Body of pancreas (tissue), 4 donors: Measurements from ENCODE around the gene SLC2A5. TPM values are rescaled to one million over a fixed set of nuclear protein-coding genes. Genes with fewer than 3 reads are reported as not detected.

Experiments used
- ATAC-seq: fragments of 150-250 bp; one replicate; pipeline ENCODE4 v1.9.1; 2016
- DNase-seq, 4 donors: peaks; one replicate each; pipeline ENCODE4 v3.0.0-alpha.2; 2019
- H3K27ac ChIP-seq, 4 donors: fragments of 200-600 bp; sonication (generic); 1 replicate in 3 of 4; 2 replicates in 1 of 4; pipeline versions ENCODE4 v1.5.1 to v1.6.1; 2016 to 2019; ENCODE audit warnings: mild to moderate bottlenecking in 1 of 4, mixed read lengths in 1 of 4, moderate library complexity in 1 of 4
- H3K27me3 ChIP-seq, 2 donors: fragments of 200-600 bp; sonication (generic); one replicate each; pipeline ENCODE4 v1.6.0; 2016; ENCODE audit warnings: mild to moderate bottlenecking in 1 of 2
- H3K36me3 ChIP-seq, 2 donors: fragments of 200-600 bp; sonication (generic); replicated peaks in 1 of 2; 2 replicates each; pipeline ENCODE4 v1.5.1; 2016; ENCODE audit warnings: low read depth in 2 of 2; ENCODE audit not compliant: insufficient read depth in 1 of 2
- H3K4me1 ChIP-seq: fragments of 200-600 bp; sonication (generic); one replicate; pipeline ENCODE4 v1.6.0; 2016
- H3K4me3 ChIP-seq, 2 donors: fragments of 200-600 bp; sonication (generic); 1 replicate in 1 of 2; 2 replicates in 1 of 2; pipeline ENCODE4 v1.5.1; 2016 to 2019
- H3K9me3 ChIP-seq, 3 donors: fragments of 200-600 bp; sonication (generic); 1 replicate in 2 of 3; 2 replicates in 1 of 3; pipeline ENCODE4 v1.5.1; 2016
- CTCF ChIP-seq, 7 experiments: fragments of 450-650 bp in 4 of 7; fragments of 200-600 bp in 3 of 7; sonication (generic) in 3 of 7; IDR thresholded peaks; one replicate each; pipeline ENCODE4 v1.5.1; 2016 to 2019; ENCODE audit warnings: antibody characterized with exemption in 7 of 7
- POLR2A ChIP-seq, 3 donors: fragments of 450-650 bp; IDR thresholded peaks; one replicate each; pipeline ENCODE4 v1.6.1; 2016; ENCODE audit warnings: antibody characterized with exemption in 3 of 3, mild to moderate bottlenecking in 2 of 3
- WGBS, 2 donors: methylation state at CpG; one replicate each; pipeline ENCODE4 v1.1.5; 2017; 5-methylcytosine and 5-hydroxymethylcytosine counted together
- intact Hi-C: fragments of 100-400 bp; cut with DNase I; formaldehyde crosslinking; loops from one replicate; pipeline ENCODE4 v1.15.1; 2023
- total RNA-seq, 2 donors: library from RNA; depleted of rRNA; stranded (reverse); fragments of >200 nt; gene quantifications; one replicate each; pipeline ENCODE4 v1.1.0, GENCODE V29; 2016

The SLC2A5 gene
- total RNA-seq, 2 donors from 2014 or later = under 0.01 to 0.26 TPM

DNA sequence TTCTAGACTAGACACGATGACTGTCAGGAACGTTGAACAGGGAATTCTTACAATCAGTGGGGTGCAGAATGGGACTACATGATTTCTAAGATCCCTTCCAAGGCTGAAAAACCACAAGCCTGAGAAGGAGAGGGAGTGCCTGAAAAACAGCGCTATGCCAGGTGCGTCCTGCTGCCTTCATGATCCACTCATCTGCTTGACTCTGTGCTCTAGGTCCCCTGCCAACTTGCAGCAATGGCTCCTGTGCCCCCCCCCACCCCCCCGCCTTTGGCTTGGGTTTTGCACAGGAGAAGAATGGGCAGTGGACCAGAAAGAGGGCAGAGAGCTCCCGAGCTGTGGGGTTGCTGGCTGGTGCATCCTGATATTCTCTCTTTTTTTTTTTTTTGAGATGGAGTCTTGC is 49.1 kb downstream of the SLC2A5 start:
- Histone ChIP-seq H3K4me3 (no peak overlapping the region), H3K9me3 (no peaks in the 10 kb centered on the region), H3K27ac (no peak overlapping the region), H3K36me3 (no peaks in the 10 kb centered on the region), H3K27me3 (no peaks in the 10 kb centered on the region), H3K4me1 (peaks cover 6% of the 10 kb centered on the region)
- TF ChIP-seq CTCF (IDR thresholded peaks at IDR 0.05) (no peak), POLR2A (IDR thresholded peaks at IDR 0.05) (no peak)
- intact Hi-C loops = no loop called here
- no peak for DNase-seq
- ATAC-seq = no peak
- 57 to 75% methylated on average over 6 of the region's 6 CpGs for WGBS, 2 donors

GRCh38 chr1:9019896-9020295 is 49.5 kb downstream of the SLC2A5 start:
- WGBS, 2 donors = 44 to 56% methylated on average over 4 of the region's 4 CpGs
- no peak for TF ChIP-seq POLR2A (IDR thresholded peaks at IDR 0.05)
- no peak for TF ChIP-seq CTCF (IDR thresholded peaks at IDR 0.05)

GRCh38 chr1:9018333-9018732 is 51.1 kb downstream of the SLC2A5 start:
- H3K36me3 ChIP-seq = no peaks in the 10 kb centered on the region
- no peak for TF ChIP-seq CTCF (IDR thresholded peaks at IDR 0.05)
- no peak for TF ChIP-seq POLR2A (IDR thresholded peaks at IDR 0.05)
- no peaks in the 10 kb centered on the region for H3K27me3 ChIP-seq
- H3K4me3 ChIP-seq = no peak overlapping the region
- intact Hi-C loops = no loop called here
- WGBS, 2 donors = 75 to 79% methylated on average over 13 of the region's 13 CpGs
- peaks cover 6% of the 10 kb centered on the region for H3K4me1 ChIP-seq
- H3K9me3 ChIP-seq = no peaks in the 10 kb centered on the region
- ATAC-seq = no peak
- H3K27ac ChIP-seq = no peak overlapping the region
- DNase-seq = no peak

More at GRCh38 chr1:9019896-9020295, 49.5 kb downstream of the SLC2A5 start:
- intact Hi-C loops = no loop called here
- Histone ChIP-seq H3K4me3 (no peak overlapping the region), H3K27ac (no peak overlapping the region), H3K36me3 (no peaks in the 10 kb centered on the region), H3K9me3 (no peaks in the 10 kb centered on the region), H3K27me3 (no peaks in the 10 kb centered on the region), H3K4me1 (peaks cover 6% of the 10 kb centered on the region)
- ATAC-seq (no peak), DNase-seq (no peak)

- WGBS, 2 donors = 76 to 88% methylated on average over 5 of the region's 5 CpGs
- no peaks in the 10 kb centered on the region for H3K4me1 ChIP-seq
- TF ChIP-seq CTCF (IDR thresholded peaks at IDR 0.05) = no peak
- no peak for TF ChIP-seq POLR2A (IDR thresholded peaks at IDR 0.05)
- no peaks in the 10 kb centered on the region for H3K27me3 ChIP-seq
- no peak overlapping the region for H3K27ac ChIP-seq
- no peak for DNase-seq
- no peak overlapping the region for H3K4me3 ChIP-seq
- no peaks in the 10 kb centered on the region for H3K9me3 ChIP-seq
- intact Hi-C loops = no loop called here
- no peaks in the 10 kb centered on the region for H3K36me3 ChIP-seq
- no peak for ATAC-seq
Observed at GRCh38 chr1:9016455-9016854, 53.0 kb downstream of the SLC2A5 start.
